D341Med (cell line): ENCODE measurements around the gene AMIGO3.
"Not testable (repeated sequence)": the region's sequence is repeated elsewhere in the genome, so short reads cannot be mapped to it uniquely, and the experiment has no call there.

Experiments used
- DNase-seq: peaks from one replicate; pipeline ENCODE4 v3.0.0; 2012; ENCODE audit warnings: low spot score

AMIGO3 gene

DNA sequence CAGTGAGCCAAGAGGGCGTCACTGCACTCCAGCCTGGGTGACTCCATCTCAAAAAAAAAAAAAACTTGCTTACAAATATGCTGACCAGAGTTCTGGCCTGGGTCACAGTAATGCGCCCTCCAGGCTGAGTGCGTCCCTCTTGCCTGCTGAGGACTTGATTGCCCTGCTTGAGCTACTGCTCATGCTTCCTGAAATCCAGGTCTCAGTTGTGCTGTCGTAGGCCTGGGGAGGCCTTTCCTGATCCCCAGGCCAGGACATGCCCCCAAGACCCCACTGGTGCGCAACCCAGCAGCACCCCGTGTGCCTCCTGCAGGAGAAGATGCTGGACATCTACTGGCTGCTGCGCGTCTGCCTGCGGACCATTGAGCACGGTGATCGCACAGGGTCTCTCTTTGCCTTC lies 7.3 kb downstream of the AMIGO3 start:
- DNase-seq = no peak

GRCh38 chr3:49711489-49711888 lies 8.0 kb downstream of the AMIGO3 start:
- DNase-seq = no peak

DNA sequence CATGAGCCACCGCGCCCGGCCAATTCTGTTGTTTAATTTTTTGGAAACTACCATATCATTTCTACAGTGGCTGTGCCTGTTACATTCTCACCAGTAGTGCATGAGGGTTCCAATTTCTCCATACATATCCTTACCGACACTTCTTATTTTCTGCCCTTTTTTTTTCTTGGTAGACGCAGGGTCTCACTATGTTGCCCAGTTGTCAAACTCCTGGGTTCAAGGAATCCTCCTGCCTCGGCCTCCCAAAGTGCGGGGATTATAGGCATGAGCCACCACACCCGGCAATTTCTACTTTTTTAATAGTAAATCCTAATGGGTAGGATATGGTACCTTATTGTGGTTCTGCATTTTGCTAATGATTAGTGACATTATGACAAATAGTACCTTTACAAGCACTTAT lies 9.6 kb downstream of the AMIGO3 start:
- DNase-seq = no peak

GRCh38 chr3:49707113-49707480 lies 12.4 kb downstream of the AMIGO3 start:
- no peak for DNase-seq

GRCh38 chr3:49706456-49707112 lies 12.9 kb downstream of the AMIGO3 start:
- DNase-seq = no peak

- DNase-seq = no peak
Measured at GRCh38 chr3:49705390-49705960, 14.0 kb downstream of the AMIGO3 start.

- no peak for DNase-seq
Measured at GRCh38 chr3:49704629-49705028, 14.9 kb downstream of the AMIGO3 start.

DNA sequence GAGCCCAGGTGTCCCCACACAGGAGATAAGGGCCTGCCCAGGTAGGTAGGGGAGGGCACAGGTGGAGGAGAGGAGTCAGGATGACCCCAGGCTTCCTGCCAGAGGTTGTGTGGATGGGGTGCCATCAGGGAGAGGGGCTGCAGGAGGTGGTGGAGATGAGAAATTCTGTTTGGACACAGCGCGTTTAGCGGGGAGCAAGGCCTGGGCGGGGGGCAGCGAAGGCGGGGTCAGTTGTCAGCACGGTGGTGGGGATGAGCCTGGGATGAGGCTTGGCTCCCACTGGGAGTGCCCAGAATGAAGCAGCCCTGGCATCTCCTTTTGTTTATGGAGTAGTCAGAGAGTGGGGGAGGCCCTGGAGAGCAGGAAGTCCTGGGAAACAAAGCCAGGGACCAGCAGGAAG lies 15.5 kb downstream of the AMIGO3 start:
- no peak for DNase-seq

DNA sequence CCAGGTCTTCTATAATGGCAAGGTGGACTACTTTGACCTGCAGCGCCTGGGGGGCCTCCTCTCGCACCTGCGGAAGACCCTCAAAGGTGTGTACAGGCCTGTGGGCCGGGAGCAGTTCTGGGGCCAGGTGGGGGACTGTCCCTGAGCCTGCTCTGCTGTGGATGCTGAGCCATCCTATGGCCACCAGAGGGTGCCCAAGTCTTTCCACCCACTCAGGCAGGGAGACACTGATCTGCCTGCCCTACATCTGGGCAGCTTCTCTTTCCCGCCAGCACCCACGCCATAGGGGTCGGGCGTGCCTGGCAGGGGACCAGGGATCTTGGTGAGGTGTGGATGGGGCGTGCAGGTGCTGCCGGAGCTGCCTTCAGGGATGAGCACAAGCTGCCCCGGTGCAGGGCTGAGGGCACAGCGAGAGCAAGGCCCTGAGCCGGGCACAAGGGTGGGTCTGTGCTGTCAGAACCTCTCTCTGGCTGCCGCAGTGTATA lies 16.0 kb downstream of the AMIGO3 start:
- peak; percentile 93 for DNase-seq

GRCh38 chr3:49702672-49703071 lies 16.8 kb downstream of the AMIGO3 start:
- no peak for DNase-seq

- peak; percentile 71 for DNase-seq
Measured at GRCh38 chr3:49701388-49702077, 18.0 kb downstream of the AMIGO3 start.

- DNase-seq = no peak
Measured at GRCh38 chr3:49700453-49701128, 18.9 kb downstream of the AMIGO3 start.

- DNase-seq = no peak
Measured at GRCh38 chr3:49700014-49700413, 19.5 kb downstream of the AMIGO3 start.

DNA sequence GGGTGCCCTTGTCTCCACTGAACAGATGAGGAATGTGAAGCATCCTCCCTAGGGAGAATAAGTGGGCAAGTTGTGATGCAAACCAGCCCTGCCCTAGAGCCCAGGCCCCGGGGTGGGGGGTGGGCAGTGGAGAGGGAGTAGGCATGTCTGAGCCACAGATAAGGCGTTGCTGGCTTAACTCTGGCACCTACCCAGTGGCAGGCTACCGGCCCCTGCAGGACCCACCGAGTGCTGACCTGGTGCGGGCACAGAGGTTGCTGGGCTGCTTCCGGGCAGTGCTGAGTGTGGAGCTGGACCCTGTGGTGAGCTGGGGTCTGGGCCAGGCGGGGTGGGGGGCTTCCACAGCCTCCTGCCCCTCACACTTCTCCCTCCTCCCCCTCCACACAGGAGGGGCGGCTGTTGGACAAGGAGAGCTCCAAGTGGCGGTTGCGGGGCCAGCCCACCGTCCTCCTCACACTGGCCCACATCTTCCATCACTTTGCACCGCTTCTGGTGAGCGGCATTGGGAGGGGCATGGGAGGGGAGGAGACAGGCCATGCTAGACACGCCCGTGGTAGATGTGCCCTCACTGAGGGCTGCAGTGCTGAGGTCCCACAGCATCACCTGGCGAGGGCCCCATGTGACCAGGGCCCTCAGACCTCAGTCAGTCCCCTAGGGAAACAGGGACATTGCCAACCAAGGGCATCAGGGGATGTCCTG lies 20.1 kb downstream of the AMIGO3 start:
- DNase-seq = no peak

DNA sequence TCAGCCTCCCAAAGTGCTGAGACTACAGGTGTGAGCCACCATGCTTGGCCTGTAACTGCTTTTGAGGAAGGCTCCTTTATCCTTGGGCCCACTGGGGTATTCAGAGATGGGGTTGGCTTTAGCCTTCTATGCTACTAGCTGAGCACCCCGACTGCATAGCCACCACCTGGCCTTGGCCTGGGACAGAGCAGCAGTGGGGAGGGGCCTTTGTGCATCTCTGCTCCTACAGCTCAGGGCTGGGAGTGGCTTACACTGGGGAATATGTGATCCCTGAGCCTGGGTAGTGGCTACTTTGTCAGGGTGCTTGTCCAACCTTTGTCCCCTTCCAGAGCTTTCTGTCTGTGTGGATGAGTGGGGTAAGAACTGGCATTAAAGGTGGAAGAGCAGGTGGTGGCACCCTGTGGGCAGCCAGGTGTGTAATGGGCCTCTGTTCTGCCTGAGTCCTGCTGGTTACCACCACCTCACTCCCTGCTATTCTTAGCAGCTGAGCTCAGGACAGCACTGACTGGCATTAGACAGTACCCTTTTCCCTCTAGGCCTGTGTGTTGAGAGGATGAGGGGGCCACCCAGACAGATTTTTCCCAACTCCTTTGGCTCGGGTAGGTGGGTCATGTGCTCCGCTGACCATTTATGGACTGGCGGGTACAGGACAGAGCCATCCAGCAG lies 24.0 kb downstream of the AMIGO3 start:
- not testable (repeated sequence) for DNase-seq

GRCh38 chr3:49694409-49695070 lies 24.9 kb downstream of the AMIGO3 start:
- DNase-seq = not testable (repeated sequence)

DNA sequence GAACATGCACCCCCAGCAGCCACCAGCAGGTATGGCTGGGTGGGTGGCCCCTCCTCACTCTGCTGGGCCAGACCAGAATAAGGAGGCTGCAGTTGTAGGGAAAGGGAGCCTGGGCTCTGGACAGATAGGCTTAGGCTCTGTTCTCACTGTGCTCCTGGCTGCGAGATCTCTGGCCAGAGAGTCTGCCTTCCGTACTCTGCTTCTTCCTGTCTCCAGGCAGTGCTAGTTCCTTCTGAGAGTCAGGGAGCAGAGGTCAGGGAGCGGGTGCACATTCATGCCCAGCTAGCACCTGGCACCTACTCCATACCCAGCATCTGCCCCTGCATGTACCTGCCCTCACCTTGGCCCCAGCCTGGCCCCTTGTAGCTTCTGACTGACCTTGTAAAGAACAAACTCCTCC lies 28.0 kb downstream of the AMIGO3 start:
- not testable (repeated sequence) for DNase-seq

DNA sequence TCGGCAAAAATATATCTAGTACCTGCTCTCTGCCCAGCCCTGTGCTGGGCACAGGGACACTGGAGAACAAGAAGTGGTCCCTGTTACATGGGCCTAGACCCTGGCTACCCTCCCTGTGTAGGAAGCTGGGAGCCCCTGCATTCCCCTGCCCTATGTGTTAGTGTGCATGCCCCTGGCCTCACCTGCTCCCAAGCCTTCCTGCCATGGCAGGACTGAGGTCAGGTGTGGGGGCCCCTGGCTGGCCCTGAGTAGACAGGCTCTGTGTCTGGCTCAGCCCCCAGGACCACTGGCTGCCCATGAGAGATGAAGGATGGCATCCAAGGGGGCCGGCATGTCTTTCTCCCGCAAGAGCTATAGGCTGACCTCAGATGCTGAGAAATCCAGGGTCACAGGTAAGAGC lies 28.6 kb downstream of the AMIGO3 start:
- not testable (repeated sequence) for DNase-seq

- DNase-seq = not testable (repeated sequence)
Measured at GRCh38 chr3:49689908-49690624, 29.4 kb downstream of the AMIGO3 start.
